Heart left ventricle (tissue), 16 donors: ENCODE data around the gene GAK. TPM values are rescaled to one million over a fixed set of nuclear protein-coding genes. Genes with fewer than 3 reads are reported as not detected.

Experiments used
- ATAC-seq, 4 donors: fragments of 200-7000 bp; cut with Tn5 transposase; one replicate each; pipeline ENCODE4 v1.9.1; 2020 to 2022; ENCODE audit warnings: moderate library complexity in 4 of 4, mild to moderate bottlenecking in 3 of 4, moderate number of reproducible peaks in 1 of 4
- DNase-seq, 5 donors: peaks; one replicate each; pipeline ENCODE4 v3.0.0-alpha.2; 2020
- H3K27ac ChIP-seq, 12 donors: fragments of 200-600 bp; sonication (generic) in 4 of 12; one replicate each; pipeline versions ENCODE4 v1.5.0 to v1.8.0; 2016 to 2022; ENCODE audit warnings: mild to moderate bottlenecking in 2 of 12
- H3K27me3 ChIP-seq, 9 donors: fragments of 200-600 bp; sonication (generic) in 2 of 9; one replicate each; pipeline versions ENCODE4 v1.5.1 to v1.8.0; 2016 to 2022; ENCODE audit warnings: mild to moderate bottlenecking in 3 of 9
- H3K36me3 ChIP-seq, 9 donors: fragments of 200-600 bp; sonication (generic) in 2 of 9; one replicate each; pipeline versions ENCODE4 v1.5.0 to v1.8.0; 2018 to 2022; ENCODE audit warnings: mild to moderate bottlenecking in 2 of 9
- H3K4me1 ChIP-seq, 12 donors: fragments of 200-600 bp; sonication (generic) in 4 of 12; one replicate each; pipeline versions ENCODE4 v1.5.0 to v1.8.0; 2016 to 2022; ENCODE audit warnings: mild to moderate bottlenecking in 3 of 12
- H3K4me3 ChIP-seq, 12 donors: fragments of 200-600 bp; sonication (generic) in 4 of 12; one replicate each; pipeline versions ENCODE4 v1.5.0 to v1.8.0; 2017 to 2022; ENCODE audit warnings: mild to moderate bottlenecking in 9 of 12, moderate library complexity in 4 of 12
- H3K9me3 ChIP-seq, 12 donors: fragments of 200-600 bp; sonication (generic) in 4 of 12; one replicate each; pipeline versions ENCODE4 v1.5.0 to v1.8.0; 2016 to 2022; ENCODE audit warnings: mild to moderate bottlenecking in 1 of 12
- CTCF ChIP-seq, 12 donors: fragments of 200-600 bp; sonication (generic) in 4 of 12; IDR thresholded peaks; one replicate each; pipeline versions ENCODE4 v1.5.0 to v1.8.0; 2018 to 2022; ENCODE audit warnings: antibody characterized with exemption in 12 of 12, mild to moderate bottlenecking in 5 of 12
- POLR2A ChIP-seq, 2 donors: fragments of 450-650 bp; IDR thresholded peaks; one replicate each; pipeline ENCODE4 v1.6.1; 2017; ENCODE audit warnings: antibody characterized with exemption in 2 of 2, mild to moderate bottlenecking in 2 of 2, moderate library complexity in 2 of 2
- WGBS, 4 donors: extraction: QIAGEN DNeasy Blood & Tissue Kit in 2 of 4; methylation state at CpG; one replicate each; pipeline versions ENCODE4 v1.1.5 to v1.1.7; 2013 to 2018; 5-methylcytosine and 5-hydroxymethylcytosine counted together
- intact Hi-C, 10 donors: fragments of 100-400 bp; cut with DNase I; formaldehyde crosslinking; loops; one replicate each; pipeline versions ENCODE4 v1.11.1 to v1.14.2; 2022
- polyA plus RNA-seq, 2 donors: library from polyadenylated mRNA; stranded (reverse); fragments of 200-250 nt; gene quantifications; one replicate each; pipeline ENCODE4 v1.2.3, GENCODE V29; 2013
- total RNA-seq, 9 donors: library from RNA; depleted of rRNA in 2 of 9; stranded (reverse); fragments of >200 nt in 2 of 9; fragmentation: NEBNext Ultra II Directional in 3 of 9; extraction: Animal tissue kit (Norgen Biotek cat#: 25700) in 3 of 9; gene quantifications; one replicate each; pipeline versions ENCODE4 v1.1.0 to v1.2.4, GENCODE V29; 2016 to 2023
- donor health status: ischemic (EF 13 %, LVEDD 7.1; RV severe dilation, severe dysfunction).
- donor health status: healthy with polysubstance abuse.
- donor health status: DM: no; HTN: yes; CAD: no.
- donor health status: DM: no; HTN: no; CAD: no.
- donor health status: ischemic (EF 25% LVEDD 6.9; RV normal size, moderate dysfunction).
- donor health status: ischemic (EF 25% LVEDD 5.7; RV mildly dilated, moderate dysfunction).
- donor health status: healthy.
- donor health status: DM: yes; HTN: yes; CAD: no.
- donor health status: ischemic (EF 35%, LVEDD 5.7; RV mildly dilated, moderate dysfunction).
- donor health status: nonischemic (EF 11% LVEDD 7.7; RV severe dilation, severe dysfunction).
- donor health status: DM: yes; HTN: yes; CAD: no.
- donor health status: PGD.
- donor health status: ischemic (EF 29% LVEDD 5.4; RV normal size, mild dysfunction).
- donor health status: nonischemic (EF 23%, LVEDD 6.1; RV moderate dilation, normal function).

The GAK gene
- total and polyA plus RNA-seq, 11 donors, result 22.8 to 55.1 (median 33.8) TPM

DNA sequence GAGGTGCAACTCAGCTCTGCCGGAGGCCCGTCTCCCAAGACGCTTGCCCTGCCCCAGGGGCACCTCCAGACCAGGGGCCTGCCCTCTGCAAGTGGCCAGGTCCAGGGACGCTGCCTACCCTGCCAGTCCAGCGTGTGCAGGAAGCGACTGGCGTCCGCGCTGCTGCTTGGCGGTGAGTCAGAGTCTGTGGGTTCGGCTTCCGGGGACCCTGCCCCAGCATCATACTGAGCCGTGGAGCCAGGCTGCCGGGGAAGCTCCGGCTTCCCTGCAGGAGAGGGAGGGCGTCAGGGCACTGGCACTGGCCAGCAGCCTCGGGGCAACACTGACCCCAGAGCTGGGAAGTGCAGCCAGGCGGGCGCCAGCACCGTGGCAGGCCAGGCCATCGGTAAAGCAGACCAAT lies 63.7 kb downstream of the GAK start:
- 95 to 99% (median 97%) methylated on average over 11 to 21 of the region's 21 CpGs for WGBS, 4 donors
- intact Hi-C loops, result no loop called here
- no peak overlapping the region for H3K27ac ChIP-seq
- ATAC-seq (no peak), DNase-seq (no peak)
- no peak overlapping the region for H3K4me3 ChIP-seq
- no peaks in the 10 kb centered on the region for H3K9me3 ChIP-seq
- TF ChIP-seq POLR2A (IDR thresholded peaks at IDR 0.05) (no peak), CTCF (IDR thresholded peaks at IDR 0.05) (no peak)
- H3K4me1 ChIP-seq, result no peaks in the 10 kb centered on the region
- H3K27me3 ChIP-seq, result no peaks in the 10 kb centered on the region
- H3K36me3 ChIP-seq, result peaks cover 0 to 91% (median 79%) of the 10 kb centered on the region in 9 donors

DNA sequence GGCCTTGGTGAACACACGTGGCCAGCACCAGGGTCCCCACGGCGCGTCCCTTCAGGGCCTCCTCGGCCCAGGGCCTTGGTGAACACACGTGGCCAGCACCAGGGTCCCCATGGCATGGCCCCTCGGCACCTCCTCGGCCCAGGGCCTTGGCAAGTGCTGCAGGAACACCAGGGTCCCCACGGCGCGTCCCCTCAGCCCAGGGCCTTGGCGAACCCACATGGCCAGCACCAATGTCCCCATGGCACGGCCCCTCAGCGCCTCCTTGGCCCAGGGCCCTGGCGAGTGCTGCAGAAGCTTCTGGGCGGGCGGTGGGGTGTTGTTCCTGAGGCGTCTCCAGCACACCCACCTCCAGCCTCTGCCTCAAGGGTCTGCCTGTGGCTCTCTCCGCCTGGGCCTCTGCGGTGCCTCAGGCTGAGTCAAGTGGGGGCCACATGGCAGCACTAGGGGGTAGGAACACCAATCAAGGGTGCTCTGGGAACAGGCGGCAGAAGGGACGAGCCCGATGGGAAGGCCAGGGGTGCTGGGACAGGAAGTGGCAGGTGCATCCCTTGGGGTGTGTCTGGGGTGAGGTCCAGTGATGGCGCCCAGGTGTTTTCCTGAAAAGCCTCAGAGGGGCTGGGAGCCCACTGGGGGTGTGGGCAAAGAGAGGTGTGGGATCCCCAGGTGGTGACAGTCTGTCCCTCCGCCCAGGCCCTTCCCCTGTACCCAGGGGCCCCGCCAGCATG lies 64.4 kb downstream of the GAK start:
- no peak for ATAC-seq
- DNase-seq, result no peak
- intact Hi-C loops, result no loop called here
- Histone ChIP-seq H3K36me3 (peaks cover 0 to 91% (median 82%) of the 10 kb centered on the region in 9 donors), H3K4me1 (no peaks in the 10 kb centered on the region), H3K27ac (no peak overlapping the region), H3K27me3 (no peaks in the 10 kb centered on the region), H3K4me3 (no peak overlapping the region), H3K9me3 (peaks cover 0 to 4% (median 0%) of the 10 kb centered on the region in 12 donors)
- TF ChIP-seq POLR2A (IDR thresholded peaks at IDR 0.05), result no peak
- TF ChIP-seq CTCF (IDR thresholded peaks at IDR 0.05), result no peak
- 88 to 91% (median 91%) methylated on average over 25 to 26 of the region's 26 CpGs for WGBS, 4 donors

- TF ChIP-seq CTCF (IDR thresholded peaks at IDR 0.05) (no peak), POLR2A (IDR thresholded peaks at IDR 0.05) (no peak)
- Histone ChIP-seq H3K36me3 (peaks cover 0 to 91% (median 80%) of the 10 kb centered on the region in 9 donors), H3K9me3 (peaks cover 0 to 5% (median 0%) of the 10 kb centered on the region in 12 donors), H3K27me3 (no peaks in the 10 kb centered on the region), H3K4me3 (no peak overlapping the region), H3K27ac (no peak overlapping the region), H3K4me1 (no peaks in the 10 kb centered on the region)
- DNase-seq, result peak in 1 of 5 donors; percentile 40
- 90 to 95% (median 92%) methylated on average over 7 to 28 of the region's 28 CpGs for WGBS, 4 donors
- no peak for ATAC-seq
- intact Hi-C loops, result no loop called here
These were observed 65.2 kb downstream of the GAK start for GRCh38 chr4:866761-867390.

DNA sequence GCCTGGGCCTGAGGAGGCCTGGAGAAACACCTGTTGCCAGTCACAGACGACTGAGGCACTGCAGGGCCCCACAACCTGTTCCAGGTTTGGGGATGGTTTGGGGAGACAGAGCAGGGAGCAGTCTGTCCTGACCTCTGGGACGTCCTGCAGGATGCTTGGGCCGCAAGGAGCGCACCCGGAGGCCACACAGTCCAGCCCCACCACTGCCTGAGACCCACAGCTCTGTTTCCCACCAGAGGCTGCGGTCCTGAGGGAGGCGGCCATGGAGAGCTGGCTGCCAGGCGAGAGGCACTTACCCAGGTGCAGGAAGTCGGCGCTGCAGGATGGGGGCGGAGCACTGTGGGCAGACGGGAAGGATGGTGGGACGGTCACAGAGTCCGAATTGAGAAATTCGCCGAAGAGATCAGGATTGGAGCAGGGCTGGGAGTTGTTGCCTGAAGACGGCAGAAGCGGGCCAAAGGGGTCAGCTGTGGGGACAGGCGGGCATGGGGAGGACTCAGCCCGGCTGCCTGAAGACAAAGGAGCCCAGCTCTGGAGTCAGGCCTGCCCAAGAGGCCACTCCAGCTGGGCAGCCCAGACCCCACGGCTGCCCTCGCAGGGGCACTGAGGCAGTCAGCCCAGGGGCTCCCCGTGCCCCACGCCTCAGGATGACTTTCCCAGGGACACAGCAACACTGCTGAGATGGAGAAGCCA lies 65.9 kb downstream of the GAK start:
- Histone ChIP-seq H3K4me3 (no peak overlapping the region), H3K4me1 (no peaks in the 10 kb centered on the region), H3K36me3 (peaks cover 0 to 93% (median 86%) of the 10 kb centered on the region in 9 donors), H3K27ac (no peak overlapping the region), H3K27me3 (no peaks in the 10 kb centered on the region), H3K9me3 (peaks cover 0 to 5% (median 0%) of the 10 kb centered on the region in 12 donors)
- no peak for DNase-seq
- no peak for TF ChIP-seq POLR2A (IDR thresholded peaks at IDR 0.05)
- no peak for TF ChIP-seq CTCF (IDR thresholded peaks at IDR 0.05)
- WGBS, 4 donors, result 92 to 95% (median 94%) methylated on average over 23 to 24 of the region's 24 CpGs
- no peak for ATAC-seq
- intact Hi-C loops, result no loop called here
